NCI-H345 (cell line): ENCODE measurements around the gene MYO16.
"Not testable (repeated sequence)": the region's sequence is repeated elsewhere in the genome, so short reads cannot be mapped to it uniquely, and the experiment has no call there.

ENCODE experiments used
- DNase-seq: peaks from one replicate; lab custom pipeline; 2025; lab: John Stamatoyannopoulos, UW

Gene MYO16

GRCh38 chr13:108983273-108983672 is 353.9 kb downstream of the MYO16 start:
- no peak for DNase-seq

DNA sequence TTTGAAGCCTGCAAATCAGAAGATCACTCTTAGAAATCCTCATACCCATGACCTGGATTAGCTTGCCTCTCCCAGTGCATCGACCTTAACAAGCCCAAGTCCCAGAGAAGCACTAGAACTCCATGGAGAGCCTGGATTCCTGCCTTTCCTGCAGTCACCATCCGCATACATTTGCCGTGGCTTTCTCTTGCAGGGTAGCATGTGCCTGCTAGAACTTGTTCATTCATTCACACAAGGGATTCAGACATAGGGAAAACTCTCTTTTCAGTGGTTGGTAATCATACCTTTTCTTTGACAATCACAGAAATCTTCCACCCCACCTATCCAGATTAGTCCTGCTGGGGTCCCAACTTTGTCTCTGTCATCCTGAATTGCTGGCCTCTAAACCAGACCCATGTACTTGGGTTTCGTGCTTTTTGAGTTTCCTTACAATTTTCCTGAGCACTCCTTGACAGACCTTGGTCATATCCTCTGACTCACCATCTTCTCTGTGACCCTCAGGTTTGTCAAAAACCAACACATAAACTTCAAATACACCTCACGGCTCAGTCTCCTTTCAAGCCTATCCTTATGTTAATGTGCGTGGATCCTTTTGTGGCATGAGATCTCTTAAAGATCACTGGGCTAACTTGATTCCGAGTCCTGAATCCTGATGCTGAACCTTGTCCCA is 355.0 kb downstream of the MYO16 start:
- DNase-seq: no peak

GRCh38 chr13:108985166-108985565 is 355.8 kb downstream of the MYO16 start:
- no peak for DNase-seq

DNA sequence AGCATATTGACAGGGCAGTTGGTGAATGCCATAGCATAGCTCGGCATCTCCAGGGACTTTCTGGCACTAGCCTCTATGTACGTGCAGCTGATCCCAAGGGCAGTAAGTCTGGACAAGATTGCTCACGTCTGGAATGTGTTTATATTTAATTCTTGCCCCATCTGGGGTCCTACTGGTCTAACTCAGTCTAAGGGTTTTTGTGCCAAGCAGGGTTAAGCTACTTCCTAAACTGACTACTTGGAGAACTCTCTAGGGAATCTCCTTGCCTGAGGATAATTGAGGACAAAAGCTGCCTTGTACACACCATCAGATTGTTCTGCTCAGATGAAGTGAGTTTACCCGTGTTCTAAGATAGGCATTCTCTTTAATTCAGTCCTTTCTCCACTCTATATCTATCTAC is 358.1 kb downstream of the MYO16 start:
- DNase-seq: no peak

- DNase-seq: no peak
Measured at GRCh38 chr13:108987944-108988343, 358.5 kb downstream of the MYO16 start.

DNA sequence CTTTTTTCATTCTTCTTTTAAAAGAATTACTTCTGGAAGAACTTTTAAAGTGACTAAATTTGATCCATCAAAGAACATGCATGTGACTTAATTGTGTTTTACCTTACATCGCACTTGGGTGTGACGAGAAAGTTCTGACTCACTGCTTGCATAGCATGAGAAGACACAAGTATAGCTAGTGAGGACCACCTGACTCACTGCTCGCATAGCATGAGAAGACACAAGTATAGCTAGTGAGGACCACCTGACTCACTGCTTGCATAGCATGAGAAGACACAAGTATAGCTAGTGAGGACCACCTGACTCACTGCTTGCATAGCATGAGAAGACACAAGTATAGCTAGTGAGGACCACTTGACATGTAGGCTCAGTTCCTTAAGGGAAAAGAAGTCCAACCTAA is 362.0 kb downstream of the MYO16 start:
- not testable (repeated sequence) for DNase-seq

GRCh38 chr13:108993346-108993745 is 363.9 kb downstream of the MYO16 start:
- DNase-seq: no peak

DNA sequence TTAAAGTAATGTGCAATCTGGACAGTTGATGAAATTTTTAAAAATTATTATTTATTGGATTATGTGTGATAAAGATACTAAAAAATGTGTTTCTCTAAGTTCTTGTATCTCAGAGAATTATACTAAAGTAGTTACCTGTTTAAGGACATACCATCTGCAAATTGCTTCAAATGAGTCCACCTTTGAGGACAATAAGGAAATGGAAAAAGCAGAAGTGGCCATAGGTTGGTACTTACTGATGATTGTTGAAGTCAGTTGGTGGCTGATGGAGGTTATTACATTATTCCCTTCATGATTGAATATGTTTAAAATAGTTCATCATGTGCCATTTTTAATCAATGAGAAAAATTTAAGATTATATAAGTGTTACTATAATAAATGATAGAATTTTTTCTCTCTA is 367.0 kb downstream of the MYO16 start:
- DNase-seq: no peak

DNA sequence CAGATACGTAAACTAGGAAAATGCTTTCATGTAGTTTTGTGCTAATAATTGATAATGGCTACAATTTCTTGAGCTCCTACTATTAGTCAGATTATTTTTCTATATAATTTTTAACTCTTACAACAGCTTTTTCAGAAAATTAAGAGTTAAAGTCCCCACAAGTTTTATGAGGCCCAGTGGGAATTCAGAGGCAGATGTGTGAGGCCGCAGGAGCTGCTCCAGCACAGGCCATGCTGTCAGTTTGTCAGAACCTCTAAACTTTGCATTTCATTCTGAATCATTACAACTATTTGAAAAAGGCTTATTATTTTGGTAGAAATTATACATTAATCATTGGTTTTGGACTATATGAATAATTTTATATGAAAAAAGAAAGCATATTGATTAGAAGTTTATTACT is 370.8 kb downstream of the MYO16 start:
- DNase-seq: no peak

- no peak for DNase-seq
Measured at GRCh38 chr13:109002934-109003333, 373.5 kb downstream of the MYO16 start.

DNA sequence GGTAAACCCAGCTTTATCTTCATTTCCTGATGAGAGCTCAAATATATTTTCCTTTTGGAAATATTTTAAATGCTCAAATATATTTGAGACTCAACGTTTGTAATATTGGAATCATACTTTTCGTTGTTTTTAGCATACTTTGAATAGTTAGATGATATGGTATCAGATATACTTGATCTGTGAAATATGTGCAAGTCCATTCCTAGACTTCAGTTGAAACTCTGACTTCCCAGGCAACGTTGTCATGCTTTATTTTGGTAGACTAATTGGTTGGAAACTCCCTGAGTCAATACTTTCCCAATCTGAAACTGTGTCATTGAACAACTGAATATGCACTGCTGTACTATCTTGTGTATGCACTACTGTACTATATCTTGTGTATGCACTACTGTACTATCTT is 378.5 kb downstream of the MYO16 start:
- DNase-seq: no peak

DNA sequence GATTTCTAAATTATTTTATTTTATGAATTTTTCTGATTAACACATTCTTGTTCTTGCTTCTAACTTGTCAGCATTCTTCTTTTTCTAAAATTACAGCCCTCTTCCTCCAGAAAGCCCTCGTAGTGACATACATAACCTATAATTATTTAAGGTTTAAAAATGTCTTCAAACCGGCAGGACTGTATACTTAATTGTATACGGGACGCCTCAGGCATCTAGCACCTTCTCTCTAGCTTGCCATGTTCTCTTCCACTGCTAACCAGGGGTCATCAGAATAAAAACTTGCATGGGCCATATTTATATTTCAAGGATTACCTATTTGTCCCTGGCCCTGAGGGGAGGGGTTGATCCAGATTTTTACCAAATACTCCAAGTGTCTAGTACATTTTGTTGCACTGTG is 380.3 kb downstream of the MYO16 start:
- no peak for DNase-seq

DNA sequence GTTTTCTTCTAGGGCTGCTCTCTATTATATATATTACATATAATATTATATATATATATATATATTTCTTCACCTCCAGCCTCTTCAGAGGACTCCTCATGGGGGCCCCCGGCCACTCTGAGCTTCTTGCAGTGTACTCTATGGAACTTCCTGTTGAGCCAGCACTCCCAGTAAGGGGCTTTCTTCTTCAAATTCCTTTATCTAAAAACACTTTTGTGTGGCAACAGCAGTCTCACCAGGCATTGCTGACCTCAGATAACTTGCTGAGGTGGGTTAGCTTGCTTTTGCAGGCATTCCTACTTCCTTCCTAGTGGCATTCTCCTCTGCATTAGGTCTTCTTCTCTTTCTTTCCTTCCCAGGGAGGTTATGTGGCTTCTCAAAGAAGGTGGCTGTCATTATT is 381.5 kb downstream of the MYO16 start:
- DNase-seq: no peak

GRCh38 chr13:109012115-109012514 is 382.7 kb downstream of the MYO16 start:
- peak; percentile 28 for DNase-seq

DNA sequence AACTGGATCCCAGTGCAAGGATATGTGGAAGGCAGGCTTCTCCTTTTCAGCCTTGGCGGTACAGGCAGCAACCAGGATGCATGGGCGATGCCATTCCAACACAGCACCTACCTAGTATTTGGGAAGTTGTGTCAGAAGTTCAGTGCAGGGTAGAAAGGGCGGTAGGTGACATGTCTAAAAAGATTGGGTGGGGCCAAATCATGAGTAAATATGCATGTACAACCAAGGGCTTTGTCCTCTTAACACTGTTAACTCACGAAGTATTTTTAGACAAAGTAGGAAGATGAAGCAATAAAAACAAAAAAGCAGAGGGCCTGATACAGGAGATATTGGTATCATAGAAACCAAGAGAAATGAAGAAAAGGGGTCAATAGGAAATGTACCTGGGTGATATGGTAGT is 392.1 kb downstream of the MYO16 start:
- DNase-seq: no peak

GRCh38 chr13:109024611-109025010 is 395.2 kb downstream of the MYO16 start:
- no peak for DNase-seq

DNA sequence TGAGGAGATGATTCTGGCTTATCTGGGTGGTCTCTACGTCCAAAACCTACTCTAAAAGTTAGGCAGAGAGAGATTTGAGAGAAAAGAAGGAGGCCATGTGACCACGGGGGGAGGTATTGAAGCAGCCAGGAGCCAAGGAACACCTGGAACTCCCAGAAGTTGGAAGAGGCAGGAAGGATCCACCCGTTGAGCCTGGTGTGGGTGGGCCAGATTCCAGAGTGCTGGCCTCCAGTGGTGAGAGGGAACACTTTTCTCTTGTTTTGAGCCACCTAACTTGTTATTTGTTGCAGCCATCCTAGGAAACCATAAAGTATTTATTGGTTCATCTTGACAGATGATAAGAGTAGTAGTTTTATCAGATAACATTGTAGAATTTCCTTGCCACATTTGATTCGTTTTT is 396.9 kb downstream of the MYO16 start:
- no peak for DNase-seq

GRCh38 chr13:109028624-109029023 is 399.2 kb downstream of the MYO16 start:
- DNase-seq: no peak

DNA sequence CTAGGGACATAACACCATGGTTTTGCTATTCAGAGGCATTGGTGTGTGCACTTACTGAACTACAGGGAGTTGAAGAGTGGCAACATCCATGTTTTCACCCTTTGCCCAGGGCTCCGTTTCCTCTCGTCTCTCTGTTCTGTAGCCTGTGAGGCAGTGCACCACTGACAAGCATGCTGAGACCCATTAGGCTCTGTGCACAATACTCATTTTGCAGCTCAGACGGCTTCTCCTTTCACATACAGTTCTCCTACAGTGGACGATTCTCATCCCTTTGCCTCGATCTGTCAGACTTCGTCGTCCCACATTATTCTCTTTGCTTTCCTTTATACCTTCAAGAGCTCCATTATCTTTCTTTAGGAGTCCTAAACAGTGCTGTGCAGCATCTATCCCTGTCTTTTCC is 403.7 kb downstream of the MYO16 start:
- DNase-seq: peak; percentile 21

DNA sequence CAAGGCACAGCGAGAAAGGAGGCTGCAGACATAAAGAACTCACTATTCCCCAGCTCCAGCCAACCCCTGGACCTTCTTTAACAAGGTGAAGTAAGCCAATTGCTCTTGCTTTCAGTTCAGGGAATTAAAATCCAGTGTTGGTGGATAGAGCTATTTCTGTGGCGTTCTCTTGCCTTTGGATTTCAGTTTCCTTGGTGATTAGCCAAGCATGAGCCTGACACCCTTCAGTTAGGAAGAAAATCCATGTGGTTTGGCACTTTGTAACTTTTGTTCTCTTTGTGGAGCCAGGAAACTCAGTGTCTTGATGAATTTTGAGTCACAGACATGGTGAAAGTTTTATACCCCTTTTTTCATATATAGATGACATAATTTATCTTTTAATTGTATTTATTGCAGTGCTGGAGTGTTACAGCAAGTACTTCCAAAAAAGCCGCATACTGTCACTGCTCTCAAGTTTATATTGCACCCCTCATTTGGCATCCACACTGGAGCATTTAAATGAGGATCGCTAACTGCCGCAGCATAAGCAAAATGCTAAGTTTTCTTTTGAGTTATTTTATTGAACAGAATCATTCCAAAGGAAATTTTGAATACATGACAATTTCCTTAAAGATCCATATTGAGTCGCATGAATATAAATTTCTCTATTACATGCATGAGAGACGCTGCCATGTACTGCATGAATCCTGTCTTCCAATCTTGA is 406.8 kb downstream of the MYO16 start:
- no peak for DNase-seq

GRCh38 chr13:109043636-109044035 is 414.2 kb downstream of the MYO16 start:
- no peak for DNase-seq

- no peak for DNase-seq
Measured at GRCh38 chr13:109055850-109056249, 426.4 kb downstream of the MYO16 start.

DNA sequence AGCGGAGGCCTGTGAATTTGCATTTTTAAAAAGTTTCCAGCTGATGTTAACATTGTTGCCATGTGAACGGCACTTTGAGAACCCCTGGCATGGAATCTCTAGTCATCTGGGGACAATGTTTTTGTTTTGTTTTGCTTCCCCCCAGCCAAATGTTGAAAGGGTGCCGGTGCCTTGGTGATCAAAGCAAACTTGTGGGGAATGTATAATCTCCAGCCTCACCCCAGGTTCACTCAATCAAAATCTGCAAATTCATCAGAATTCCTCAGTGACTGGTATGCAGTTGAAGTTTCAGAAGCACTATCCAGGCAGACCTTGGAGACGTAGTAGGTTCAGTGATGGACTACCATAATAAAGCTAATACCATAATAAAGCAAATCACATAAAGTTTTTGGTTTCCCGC is 428.7 kb downstream of the MYO16 start:
- no peak for DNase-seq

- DNase-seq: no peak
Measured at GRCh38 chr13:109072505-109072904, 443.1 kb downstream of the MYO16 start.
